Naive thymus-derived CD4-positive, alpha-beta T cell (primary cell): ENCODE data around the gene FBXO11. TPM values are rescaled to one million over a fixed set of nuclear protein-coding genes. Genes with fewer than 3 reads are reported as not detected.
"Not testable (repeated sequence)": the region's sequence is repeated elsewhere in the genome, so short reads cannot be mapped to it uniquely, and the experiment has no call there.

Source experiments
- ATAC-seq: fragments of 150-1000 bp; cut with Tn5 transposase; 2 replicates; pipeline ENCODE4 v1.10.0; 2021; ENCODE audit warnings: mild to moderate bottlenecking, moderate library complexity
- CTCF ChIA-PET: fragments of 350-600 bp; sonication (Branson Sonifier 250); formaldehyde crosslinking; loops from one replicate; lab custom pipeline; 2021; ENCODE audit warnings: antibody characterized with exemption; lab: Charles Lee
- POLR2A ChIA-PET: fragments of 350-600 bp; sonication (Branson Sonifier 250); formaldehyde crosslinking; loops from one replicate; lab custom pipeline; 2021; ENCODE audit warnings: antibody characterized with exemption, inconsistent platforms; lab: Charles Lee
- DNase-seq, 9 donors: peaks; one replicate each; pipeline versions ENCODE4 v3.0.0 to v3.0.0-alpha.2; 2020 to 2022; ENCODE audit warnings: mixed read lengths in 1 of 9
- H3K27ac ChIP-seq: one replicate; pipeline ENCODE4 v1.7.0; 2013; ENCODE audit warnings: mild to moderate bottlenecking, low read depth, low read length, moderate library complexity
- H3K27me3 ChIP-seq, 2 donors: one replicate each; pipeline ENCODE4 v1.7.0; 2013; ENCODE audit warnings: low read length in 2 of 2, mild to moderate bottlenecking in 2 of 2, moderate library complexity in 2 of 2; ENCODE audit not compliant: control insufficient read depth in 2 of 2, insufficient read depth in 2 of 2
- H3K36me3 ChIP-seq, 3 experiments: 1 replicate in 2 of 3; 2 replicates in 1 of 3; pipeline ENCODE4 v1.7.0; 2013; ENCODE audit warnings: low read length in 3 of 3, mild to moderate bottlenecking in 3 of 3, moderate library complexity in 1 of 3; ENCODE audit not compliant: insufficient read depth in 3 of 3, control insufficient read depth in 2 of 3
- H3K4me1 ChIP-seq, 2 donors: one replicate each; pipeline ENCODE4 v1.7.0; 2013; ENCODE audit warnings: low read length in 2 of 2, mild to moderate bottlenecking in 2 of 2, moderate library complexity in 1 of 2; ENCODE audit not compliant: control insufficient read depth in 2 of 2, insufficient read depth in 2 of 2
- H3K4me3 ChIP-seq: 2 replicates; pipeline ENCODE4 v1.7.0; 2013; ENCODE audit warnings: mild to moderate bottlenecking, low read length
- H3K9me3 ChIP-seq, 3 experiments: 1 replicate in 2 of 3; 2 replicates in 1 of 3; pipeline ENCODE4 v1.7.0; 2013; ENCODE audit warnings: low read length in 3 of 3; ENCODE audit not compliant: control insufficient read depth in 2 of 3
- H3K27ac Mint-ChIP-seq, 9 donors: one replicate each; pipeline ENCODE4 v1.8.0; 2020 to 2022; ENCODE audit warnings: mixed read lengths in 9 of 9, mild to moderate bottlenecking in 8 of 9, moderate library complexity in 5 of 9, inconsistent platforms in 2 of 9
- H3K27me3 Mint-ChIP-seq, 5 donors: one replicate each; pipeline ENCODE4 v1.8.0; 2021 to 2022; ENCODE audit warnings: mixed read lengths in 5 of 5, mild to moderate bottlenecking in 1 of 5
- H3K36me3 Mint-ChIP-seq, 5 donors: one replicate each; pipeline ENCODE4 v1.8.0; 2020 to 2022; ENCODE audit warnings: mixed read lengths in 5 of 5, mild to moderate bottlenecking in 3 of 5, inconsistent platforms in 1 of 5
- H3K4me1 Mint-ChIP-seq, 7 donors: one replicate each; pipeline ENCODE4 v1.8.0; 2020 to 2022; ENCODE audit warnings: mixed read lengths in 7 of 7, mild to moderate bottlenecking in 3 of 7, inconsistent platforms in 1 of 7
- H3K4me3 Mint-ChIP-seq, 10 donors: one replicate each; pipeline ENCODE4 v1.8.0; 2020 to 2022; ENCODE audit warnings: mild to moderate bottlenecking in 10 of 10, mixed read lengths in 10 of 10, moderate library complexity in 6 of 10, inconsistent platforms in 2 of 10
- H3K9me3 Mint-ChIP-seq, 11 donors: one replicate each; pipeline ENCODE4 v1.8.0; 2020 to 2022; ENCODE audit warnings: mixed read lengths in 11 of 11, mild to moderate bottlenecking in 4 of 11, inconsistent platforms in 1 of 11, moderate library complexity in 1 of 11
- intact Hi-C, 2 donors: fragments of 100-400 bp; cut with micrococcal nuclease; formaldehyde crosslinking; loops; one replicate each; pipeline ENCODE4 v1.15.1; 2023
- polyA plus RNA-seq, 2 donors: library from polyadenylated mRNA; unstranded; fragments of 300-500 nt; fragmentation: Illumina TruSeq; gene quantifications; one replicate each; pipeline ENCODE4 v1.2.3, GENCODE V29; 2021
- total RNA-seq, 6 experiments: library from RNA in 5 of 6; stranded (reverse) in 5 of 6; gene quantifications; 1 replicate in 5 of 6; 2 replicates in 1 of 6; pipeline ENCODE4 v1.2.3 and lab custom pipeline; 2021 to 2026

Gene FBXO11
- total and polyA plus RNA-seq, 7 experiments from 2014 or later = 7.7 to 92.1 (median 85.4) TPM

DNA sequence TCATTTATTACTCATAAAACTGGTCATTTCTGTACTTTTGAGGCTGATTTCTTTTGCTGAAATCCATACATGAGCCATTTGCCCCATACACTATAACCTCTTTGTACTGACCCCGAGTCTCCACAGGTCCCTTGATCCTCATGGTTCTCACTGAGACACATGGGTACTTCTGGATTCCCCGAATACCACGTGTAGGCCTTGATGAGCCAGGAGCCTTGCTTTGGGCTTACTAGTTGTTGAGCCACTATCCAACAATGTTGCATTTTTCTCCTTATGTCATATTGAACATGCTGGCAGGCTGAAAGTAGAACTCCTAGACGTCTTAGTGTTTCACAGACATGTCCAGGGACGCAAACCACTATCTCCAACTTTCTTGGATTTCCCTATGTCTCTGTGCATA lies 2.4 kb upstream of the FBXO11 start:
- Histone ChIP-seq H3K36me3 (peaks cover 0 to 17% (median 0%) of the 10 kb centered on the region in 3 experiments), H3K27me3 (no peaks in the 10 kb centered on the region), H3K9me3 (no peaks in the 10 kb centered on the region), H3K27ac (no peak overlapping the region), H3K4me3 (no peak overlapping the region), H3K4me1 (peaks cover 8 to 11% of the 10 kb centered on the region in 2 donors)
- H3K36me3 Mint-ChIP-seq = peaks cover 0 to 8% (median 0%) of the 10 kb centered on the region in 5 donors
- POLR2A ChIA-PET = no interaction called here
- peaks cover 0 to 3% (median 0%) of the 10 kb centered on the region in 5 donors for H3K27me3 Mint-ChIP-seq
- peak overlapping the region in 1 of 10 donors; percentile 30 for H3K4me3 Mint-ChIP-seq
- peaks cover 12 to 32% (median 28%) of the 10 kb centered on the region in 7 donors for H3K4me1 Mint-ChIP-seq
- CTCF ChIA-PET = interaction anchor here (0.6 kb wide), 1 partner anchor 549 kb away, joined by 3 read pairs; no protein-coding TSS in a partner anchor
- intact Hi-C loops = loop anchor here (5.0 to 10.0 kb wide), 4 partner anchors 49 to 994 kb away; partner anchors contain the start of genes MCFD2 (in 2 of the 2) and MSH2 (in 1 of the 2)
- ATAC-seq (no peak), DNase-seq (no peak)
- peak overlapping the region in 6 of 9 donors; percentile 52 to 97 (median 78) for H3K27ac Mint-ChIP-seq
- H3K9me3 Mint-ChIP-seq = peaks cover 0 to 4% (median 0%) of the 10 kb centered on the region in 11 donors

- H3K9me3 ChIP-seq = no peaks in the 10 kb centered on the region
- intact Hi-C loops = loop anchor here (1.0 to 10.0 kb wide), 10 partner anchors 49 to 992 kb away; partner anchors contain the start of genes MCFD2 (in 2 of the 2) and MSH2 (in 1 of the 2)
- peaks cover 14 to 15% of the 10 kb centered on the region in 2 donors for H3K4me1 ChIP-seq
- ChIA-PET POLR2A (interaction anchor here (0.6 to 1.7 kb wide), 13 partner anchors 11 to 729 kb away, joined by 3 to 6 read pairs (median 4); partner anchors contain the start of gene MSH6), CTCF (interaction anchor here (0.6 to 1.2 kb wide), 10 partner anchors 10 to 201 kb away, joined by 3 to 7 read pairs (median 4); no protein-coding TSS in a partner anchor)
- Mint-ChIP-seq H3K4me1 (peaks cover 18 to 47% (median 43%) of the 10 kb centered on the region in 7 donors), H3K9me3 (peaks cover 0 to 4% (median 0%) of the 10 kb centered on the region in 11 donors), H3K36me3 (peaks cover 0 to 8% (median 0%) of the 10 kb centered on the region in 5 donors), H3K27ac (peak overlapping the region; percentile 68 to 97 (median 93)), H3K4me3 (peak overlapping the region; percentile 78 to 97 (median 94)), H3K27me3 (no peaks in the 10 kb centered on the region)
- peak overlapping the region; percentile 76 for H3K4me3 ChIP-seq
- peaks cover 0 to 17% (median 0%) of the 10 kb centered on the region in 3 experiments for H3K36me3 ChIP-seq
- peak overlapping the region; percentile 99 for H3K27ac ChIP-seq
- ATAC-seq (peak; percentile 5), DNase-seq (peak in 7 of 9 donors; percentile 53 to 81 (median 74))
- H3K27me3 ChIP-seq = no peaks in the 10 kb centered on the region
These were observed 912 bp upstream of the FBXO11 start for GRCh38 chr2:47907039-47907781.

DNA sequence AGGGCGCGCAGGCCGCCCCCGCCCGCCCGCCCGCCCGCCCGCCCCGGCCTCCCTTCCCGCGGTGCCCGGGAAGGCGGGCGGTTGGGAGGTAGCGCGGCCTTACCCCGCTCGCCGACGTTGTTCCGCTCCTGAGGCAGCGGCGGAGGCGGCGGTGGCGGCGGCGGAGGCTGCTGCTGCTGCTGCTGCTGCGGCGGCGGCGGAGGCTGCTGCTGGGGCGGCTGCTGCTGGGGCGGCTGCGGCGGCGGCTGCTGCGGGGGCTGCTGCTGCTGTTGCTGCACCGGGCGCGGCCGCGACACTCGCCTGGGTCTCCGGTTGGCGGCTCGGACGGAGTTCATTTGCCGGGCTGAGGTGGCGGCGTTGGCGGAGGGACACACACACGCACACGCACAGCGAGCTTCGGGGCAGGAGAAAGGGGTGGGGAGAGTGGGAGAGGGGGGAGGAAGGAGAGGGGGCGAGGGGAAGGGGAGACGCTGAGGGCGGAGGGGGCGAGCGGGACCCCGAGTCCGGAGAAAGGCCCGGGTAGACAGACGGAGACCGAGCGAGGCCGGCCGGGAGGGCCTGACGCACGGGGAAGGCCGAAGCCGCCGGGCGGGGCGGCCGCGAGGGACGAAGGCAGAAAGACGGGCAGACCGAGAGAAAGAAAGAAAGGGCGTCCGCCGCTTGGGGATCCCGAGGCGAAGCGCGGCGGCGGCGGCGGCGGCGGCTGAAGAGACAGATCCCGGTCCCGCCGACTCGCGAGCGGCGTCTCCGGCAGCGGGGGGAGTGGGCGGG lies 727 bp downstream of the FBXO11 start:
- Mint-ChIP-seq H3K27me3 (no peaks in the 10 kb centered on the region), H3K27ac (peak overlapping the region; percentile 68 to 97 (median 93)), H3K4me3 (peak overlapping the region; percentile 82 to 99 (median 96)), H3K9me3 (peaks cover 0 to 2% (median 0%) of the 10 kb centered on the region in 11 donors), H3K36me3 (peaks cover 0 to 6% (median 0%) of the 10 kb centered on the region in 5 donors), H3K4me1 (peaks cover 24 to 56% (median 51%) of the 10 kb centered on the region in 7 donors)
- Histone ChIP-seq H3K4me1 (peaks cover 14 to 20% of the 10 kb centered on the region in 2 donors), H3K9me3 (no peaks in the 10 kb centered on the region), H3K27me3 (no peaks in the 10 kb centered on the region), H3K4me3 (peak overlapping the region; percentile 77), H3K36me3 (peaks cover 0 to 17% (median 0%) of the 10 kb centered on the region in 3 experiments), H3K27ac (peak overlapping the region; percentile 99)
- ATAC-seq (peak; percentile 0), DNase-seq (peak; percentile 55 to 75 (median 70))
- POLR2A ChIA-PET = no interaction called here
- CTCF ChIA-PET = interaction anchor here (0.5 kb wide), 1 partner anchor 514 kb away, joined by 3 read pairs; no protein-coding TSS in a partner anchor
- intact Hi-C loops = loop anchor here (1.0 to 10.0 kb wide), 12 partner anchors 17 to 991 kb away; partner anchors contain the start of genes MCFD2 (in 2 of the 2), MSH2 (in 2 of the 2) and MSH6 (in 2 of the 2)

- no peaks in the 10 kb centered on the region for H3K9me3 ChIP-seq
- peak overlapping the region; percentile 64 for H3K4me3 ChIP-seq
- H3K36me3 ChIP-seq = peaks cover 0 to 17% (median 0%) of the 10 kb centered on the region in 3 experiments
- peak overlapping the region; percentile 95 to 99 (median 96) for H3K4me3 Mint-ChIP-seq
- intact Hi-C loops = loop anchor here (1.0 to 10.0 kb wide), 5 partner anchors 10 to 989 kb away; partner anchors contain the start of genes MCFD2 (in 2 of the 2) and MSH2 (in 1 of the 2)
- H3K27me3 ChIP-seq = no peaks in the 10 kb centered on the region
- DNase-seq (peak in 4 of 9 donors; percentile 2 to 13 (median 6)), ATAC-seq (no peak)
- peaks cover 31 to 65% (median 62%) of the 10 kb centered on the region in 7 donors for H3K4me1 Mint-ChIP-seq
- peaks cover 0 to 5% (median 0%) of the 10 kb centered on the region in 5 donors for H3K36me3 Mint-ChIP-seq
- CTCF ChIA-PET = interaction anchor here (1.4 kb wide), 1 partner anchor 44 kb away, joined by 3 read pairs; no protein-coding TSS in a partner anchor
- peak overlapping the region; percentile 87 to 95 (median 93) for H3K27ac Mint-ChIP-seq
- H3K4me1 ChIP-seq = peaks cover 14 to 27% of the 10 kb centered on the region in 2 donors
- no peaks in the 10 kb centered on the region for H3K9me3 Mint-ChIP-seq
- no peaks in the 10 kb centered on the region for H3K27me3 Mint-ChIP-seq
- H3K27ac ChIP-seq = peak overlapping the region; percentile 89
- POLR2A ChIA-PET = interaction anchor here (0.8 kb wide), 1 partner anchor 511 kb away, joined by 3 read pairs; no protein-coding TSS in a partner anchor
These were observed 2.4 kb downstream of the FBXO11 start for GRCh38 chr2:47903781-47904490.

DNA sequence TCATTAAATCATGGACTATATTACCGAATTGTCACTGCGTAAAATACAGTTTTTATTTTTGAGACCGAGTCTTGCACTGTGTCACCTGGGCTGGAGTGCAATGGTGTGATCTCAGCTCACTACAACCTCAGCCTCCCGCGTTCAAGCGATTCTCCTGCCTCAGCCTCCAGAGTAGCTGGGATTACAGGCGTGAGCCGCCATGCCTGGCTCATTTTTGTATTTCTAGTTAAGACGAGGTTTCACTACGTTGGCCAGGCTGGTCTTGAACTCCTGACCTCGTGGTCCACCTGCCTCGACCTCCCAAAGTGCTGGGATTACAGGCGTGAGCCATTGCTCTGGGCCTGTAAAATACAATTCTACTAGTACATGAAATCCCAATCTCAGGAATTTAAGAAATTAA lies 4.4 kb downstream of the FBXO11 start:
- intact Hi-C loops = loop anchor here (10.0 kb wide), 2 partner anchors 497 to 987 kb away; partner anchors contain the start of genes MCFD2 (in 2 of the 2) and MSH2 (in 1 of the 2)

More for the DNA sequence above, 4.4 kb downstream of the FBXO11 start:
- Histone ChIP-seq H3K4me1 (peaks cover 10 to 27% of the 10 kb centered on the region in 2 donors), H3K36me3 (peaks cover 0 to 17% (median 0%) of the 10 kb centered on the region in 3 experiments), H3K27ac (peak overlapping the region; percentile 7)
- ChIA-PET POLR2A (interaction anchor here (0.6 kb wide), 2 partner anchors 31 to 42 kb away, joined by 3 to 4 read pairs; no protein-coding TSS in a partner anchor), CTCF (interaction anchor here (0.6 to 1.3 kb wide), 4 partner anchors 10 to 513 kb away, joined by 3 to 4 read pairs (median 3); no protein-coding TSS in a partner anchor)
- DNase-seq = peak in 1 of 9 donors; percentile 8
- H3K36me3 Mint-ChIP-seq, ATAC-seq, H3K9me3 ChIP-seq, H3K27me3 ChIP-seq, H3K4me3 ChIP-seq, H3K9me3 Mint-ChIP-seq, H3K27me3 Mint-ChIP-seq: not testable (repeated sequence)
- H3K4me1 Mint-ChIP-seq = peaks cover 43 to 65% (median 60%) of the 10 kb centered on the region in 7 donors
- H3K4me3 Mint-ChIP-seq = peak overlapping the region in 5 of 10 donors; percentile 16 to 97 (median 41)
- H3K27ac Mint-ChIP-seq = peak overlapping the region in 2 of 9 donors; percentile 47 to 59
